Fibroblast of mammary gland (primary cell): ENCODE results near the gene NANOS3.

Source experiments
- DNase-seq: peaks from one replicate; pipeline ENCODE4 v3.0.0-alpha.2; 2010; ENCODE audit warnings: low read depth
- H3K4me3 ChIP-seq: 2 replicates; pipeline ENCODE4 v1.5.1; 2011; ENCODE audit warnings: low read depth, mild to moderate bottlenecking, low read length, moderate library complexity; ENCODE audit not compliant: control insufficient read depth
- CTCF ChIP-seq: conservative IDR thresholded peaks from 2 replicates; pipeline ENCODE4 v1.5.1; 2011; ENCODE audit warnings: low read depth, low read length, inconsistent platforms; ENCODE audit not compliant: control insufficient read depth, insufficient read depth

Gene NANOS3

GRCh38 chr19:13875824-13876223, 1.1 kb upstream of the NANOS3 start:
- H3K4me3 ChIP-seq = no peak overlapping the region
- no peak for DNase-seq
- no peak for TF ChIP-seq CTCF

GRCh38 chr19:13877303-13877702, 369 bp downstream of the NANOS3 start:
- no peak for DNase-seq
- H3K4me3 ChIP-seq = no peak overlapping the region
- no peak for TF ChIP-seq CTCF

- peak overlapping the region; percentile 23 for H3K4me3 ChIP-seq
- TF ChIP-seq CTCF = peak; percentile 87
- peak; percentile 95 for DNase-seq
Measured at GRCh38 chr19:13880059-13881043, 3.4 kb downstream of the NANOS3 start.

GRCh38 chr19:13881251-13881691, 4.3 kb downstream of the NANOS3 start:
- TF ChIP-seq CTCF = no peak
- DNase-seq = no peak
- no peak overlapping the region for H3K4me3 ChIP-seq

- no peak for TF ChIP-seq CTCF
- H3K4me3 ChIP-seq = no peak overlapping the region
- peak; percentile 38 for DNase-seq
Measured at GRCh38 chr19:13881692-13882418, 4.9 kb downstream of the NANOS3 start.

GRCh38 chr19:13882419-13882795, 5.5 kb downstream of the NANOS3 start:
- no peak for DNase-seq
- no peak overlapping the region for H3K4me3 ChIP-seq
- no peak for TF ChIP-seq CTCF
